HL-60 (cell line): Measurements from ENCODE around the gene LVRN.

Experiments
- CTCF ChIP-seq: IDR thresholded peaks from one replicate; pipeline ENCODE4 v1.5.1; 2011; ENCODE audit warnings: low read length, control low read depth, inconsistent platforms; ENCODE audit not compliant: insufficient read depth
- POLR2AphosphoS5 ChIP-seq: IDR thresholded peaks from 2 replicates; pipeline ENCODE4 v1.6.1; 2012; ENCODE audit warnings: low read depth

GRCh38 chr5:115968770-115969169, 6.5 kb downstream of the LVRN start:
- TF ChIP-seq CTCF (no peak), POLR2AphosphoS5 (no peak)
